ENCODE data around the gene MACROD2.

- no peak for TF ChIP-seq ZBTB33 (IDR thresholded peaks at IDR 0.05; ENCODE audit: extremely low read depth, insufficient replicate concordance, low read length)
- no peak for TF ChIP-seq POLR2AphosphoS5 (IDR thresholded peaks at IDR 0.05; ENCODE audit: low read depth, low read length)
- no peak for TF ChIP-seq SP1 (IDR thresholded peaks at IDR 0.05; ENCODE audit: low read depth)
Observed at GRCh38 chr20:15991279-15991678, 1996.0 kb downstream of the MACROD2 start.

Data from HCT116 (cell line).